ENCODE data around the gene SPACA9. TPM values are rescaled to one million over a fixed set of nuclear protein-coding genes. Genes with fewer than 3 reads are reported as not detected.

SPACA9 gene
- total RNA-seq, 1 donor from 2014 or later, result 5.2 TPM

GRCh38 chr9:132876849-132877248, 1.8 kb upstream of the SPACA9 start:
- H3K4me3 ChIP-seq (ENCODE audit: low read depth, low read length), result peak overlapping the region; percentile 94
- no peak for TF ChIP-seq CTCF (conservative IDR thresholded peaks at IDR 0.05; ENCODE audit: low read depth, low read length)
- DNase-seq (ENCODE audit: low read depth), result no peak

GRCh38 chr9:132877458-132877823, 1.3 kb upstream of the SPACA9 start:
- DNase-seq (ENCODE audit: low read depth), result no peak
- peak overlapping the region; percentile 94 for H3K4me3 ChIP-seq (ENCODE audit: low read depth, low read length)
- no peak for TF ChIP-seq CTCF (conservative IDR thresholded peaks at IDR 0.05; ENCODE audit: low read depth, low read length)

GRCh38 chr9:132877824-132878694, 639 bp upstream of the SPACA9 start, which contains the start of gene AK8:
Gene AK8 (minus strand): TSS chr9:132878284. CDS start chr9:132878255, 29 bp downstream.
- no peak for DNase-seq (ENCODE audit: low read depth)
- TF ChIP-seq CTCF (conservative IDR thresholded peaks at IDR 0.05; ENCODE audit: low read depth, low read length), result no peak
- H3K4me3 ChIP-seq (ENCODE audit: low read depth, low read length), result peak within 1 kb of the TSS; percentile 94

- no peak for TF ChIP-seq CTCF (conservative IDR thresholded peaks at IDR 0.05; ENCODE audit: low read depth, low read length)
- H3K4me3 ChIP-seq (ENCODE audit: low read depth, low read length), result peak overlapping the region; percentile 94
- DNase-seq (ENCODE audit: low read depth), result no peak
Measured at GRCh38 chr9:132879457-132880323, 992 bp downstream of the SPACA9 start.

- no peak for TF ChIP-seq CTCF (conservative IDR thresholded peaks at IDR 0.05; ENCODE audit: low read depth, low read length)
- H3K4me3 ChIP-seq (ENCODE audit: low read depth, low read length), result no peak overlapping the region
- DNase-seq (ENCODE audit: low read depth), result no peak
Measured at GRCh38 chr9:132880324-132880661, 1.6 kb downstream of the SPACA9 start.

GRCh38 chr9:132881826-132882225, 3.1 kb downstream of the SPACA9 start:
- TF ChIP-seq CTCF (conservative IDR thresholded peaks at IDR 0.05; ENCODE audit: low read depth, low read length), result no peak
- no peak overlapping the region for H3K4me3 ChIP-seq (ENCODE audit: low read depth, low read length)
- no peak for DNase-seq (ENCODE audit: low read depth)

Measured in epithelial cell of proximal tubule (primary cell).